Endothelial cell of umbilical vein (primary cell): ENCODE data around the gene BTBD2. TPM values are rescaled to one million over a fixed set of nuclear protein-coding genes. Genes with fewer than 3 reads are reported as not detected.

Experiments used
- BruUV-seq: library from RNA; stranded (reverse); fragments of 400-500 nt; replicated peaks from 2 replicates; lab custom pipeline; 2021; lab: Mats Ljungman, UMichigan
- CTCF ChIA-PET: fragments of 300-600, 350-600 bp; sonication (Branson Sonifier 250); formaldehyde crosslinking; loops from one replicate; lab custom pipeline; 2021; ENCODE audit warnings: antibody characterized with exemption, inconsistent platforms; lab: Charles Lee
- POLR2A ChIA-PET: fragments of 300-600, 350-600 bp; sonication (Branson Sonifier 250); formaldehyde crosslinking; loops from one replicate; lab custom pipeline; 2021; ENCODE audit warnings: antibody characterized with exemption, inconsistent platforms; lab: Charles Lee
- DNase-seq: peaks from one replicate; pipeline ENCODE4 v3.0.0-alpha.2; 2011; ENCODE audit warnings: low read depth, low spot score
- FAIRE-seq: peaks from 2 replicates; lab custom pipeline; 2011; peaks lifted over from hg19 to GRCh38; lab: Jason Lieb, UNC
- H2AFZ ChIP-seq: 2 replicates; pipeline ENCODE4 v1.6.0; 2012; ENCODE audit warnings: low read depth, low read length, control low read depth, inconsistent platforms
- H3K27ac ChIP-seq: 2 replicates; pipeline ENCODE4 v1.5.1; 2011; ENCODE audit warnings: low read depth, mild to moderate bottlenecking, control low read depth, low read length, moderate library complexity; ENCODE audit not compliant: insufficient read depth
- H3K27me3 ChIP-seq, 2 experiments: 2 replicates each; pipeline versions ENCODE4 v1.6.0 to v1.6.1; 2011; ENCODE audit warnings: low read length in 2 of 2, mixed read lengths in 1 of 2; ENCODE audit not compliant: control insufficient read depth in 2 of 2, insufficient read depth in 2 of 2
- H3K36me3 ChIP-seq, 2 experiments: 2 replicates in 1 of 2; 3 replicates in 1 of 2; pipeline ENCODE4 v1.5.1; 2011; ENCODE audit warnings: low read length in 2 of 2, mild to moderate bottlenecking in 1 of 2, moderate library complexity in 1 of 2; ENCODE audit not compliant: control insufficient read depth in 2 of 2, insufficient read depth in 2 of 2; ENCODE audit errors: extremely low read depth in 1 of 2
- H3K4me1 ChIP-seq: 3 replicates; pipeline ENCODE4 v1.5.1; 2011; ENCODE audit warnings: mild to moderate bottlenecking, low read length; ENCODE audit not compliant: control insufficient read depth, insufficient read depth; ENCODE audit errors: extremely low read depth
- H3K4me2 ChIP-seq: 2 replicates; pipeline ENCODE4 v1.6.1; 2011; ENCODE audit warnings: low read length, control low read depth, mixed read lengths; ENCODE audit not compliant: insufficient read depth
- H3K4me3 ChIP-seq, 3 experiments: fragments of 200-600 bp in 1 of 3; sonication (generic), shearing (Covaris generic) in 1 of 3; replicated peaks in 1 of 3; 2 replicates each; pipeline ENCODE4 v1.5.1; 2011 to 2016; ENCODE audit warnings: control low read depth in 3 of 3, low read length in 3 of 3, mild to moderate bottlenecking in 2 of 3, inconsistent platforms in 1 of 3, low read depth in 1 of 3, moderate library complexity in 1 of 3; ENCODE audit not compliant: insufficient read depth in 1 of 3
- H3K79me2 ChIP-seq: 2 replicates; pipeline ENCODE4 v1.6.0; 2012; ENCODE audit warnings: low read length, inconsistent platforms; ENCODE audit not compliant: control insufficient read depth, insufficient read depth
- H3K9ac ChIP-seq: replicated peaks from 2 replicates; pipeline ENCODE3; 2011; ENCODE audit warnings: low read length, control low read depth; ENCODE audit not compliant: insufficient read depth; ENCODE audit errors: extremely low read depth
- H3K9me1 ChIP-seq: replicated peaks from 3 replicates; pipeline ENCODE4 v1.6.0; 2011; ENCODE audit warnings: mild to moderate bottlenecking, low read length; ENCODE audit not compliant: control insufficient read depth, insufficient read depth; ENCODE audit errors: extremely low read depth
- H3K9me3 ChIP-seq: replicated peaks from 2 replicates; pipeline ENCODE4 v1.5.1; 2012; ENCODE audit warnings: low read length, inconsistent platforms; ENCODE audit not compliant: control insufficient read depth, insufficient read depth
- H4K20me1 ChIP-seq: replicated peaks from 2 replicates; pipeline ENCODE3; 2011; ENCODE audit warnings: mild to moderate bottlenecking, low read length; ENCODE audit not compliant: control insufficient read depth, insufficient read depth; ENCODE audit errors: extremely low read depth
- CTCF ChIP-seq, 2 donors: IDR thresholded peaks; 1 replicate in 1 of 2; 2 replicates in 1 of 2; pipeline ENCODE4 v1.5.1; 2011; ENCODE audit warnings: low read length in 2 of 2, mild to moderate bottlenecking in 2 of 2, moderate library complexity in 2 of 2, control low read depth in 1 of 2, inconsistent platforms in 1 of 2, low read depth in 1 of 2; ENCODE audit not compliant: insufficient read depth in 1 of 2; ENCODE audit errors: extremely low read depth in 1 of 2
- EZH2 ChIP-seq: IDR thresholded peaks from 2 replicates; pipeline ENCODE4 v1.6.1; 2012; ENCODE audit warnings: borderline replicate concordance, low read depth, mild to moderate bottlenecking, moderate library complexity, low read length, inconsistent platforms; ENCODE audit not compliant: severe bottlenecking
- FOS ChIP-seq: IDR thresholded peaks from 2 replicates; pipeline ENCODE4 v1.6.1; 2011; ENCODE audit warnings: mild to moderate bottlenecking, low read length, moderate library complexity, borderline replicate concordance; ENCODE audit not compliant: insufficient read depth
- GATA2 ChIP-seq: IDR thresholded peaks from 2 replicates; pipeline ENCODE4 v1.7.0; 2011; ENCODE audit warnings: low read depth, mild to moderate bottlenecking, moderate library complexity, mixed read lengths, low read length; ENCODE audit not compliant: insufficient read length, insufficient read depth
- JUN ChIP-seq: IDR thresholded peaks from 2 replicates; pipeline ENCODE4 v1.6.1; 2011; ENCODE audit warnings: borderline replicate concordance, low read depth; ENCODE audit not compliant: insufficient read length, insufficient read depth
- MAX ChIP-seq: IDR thresholded peaks from 2 replicates; pipeline ENCODE4 v1.6.1; 2011; ENCODE audit not compliant: insufficient read depth, insufficient read length
- MYC ChIP-seq: IDR thresholded peaks from one replicate; pipeline ENCODE4 v1.6.1; 2011; ENCODE audit warnings: mild to moderate bottlenecking, low read depth, low read length
- POLR2A ChIP-seq: IDR thresholded peaks from 2 replicates; pipeline ENCODE4 v1.6.1; 2012; ENCODE audit warnings: low read depth, mild to moderate bottlenecking, control low read depth, low read length
- POLR2AphosphoS5 ChIP-seq: IDR thresholded peaks from 2 replicates; pipeline ENCODE4 v1.6.1; 2012; ENCODE audit warnings: low read depth, mild to moderate bottlenecking, control low read depth, low read length, moderate library complexity; ENCODE audit not compliant: insufficient read depth
- dilution Hi-C: fragments of 300-500 bp; cut with MboI; formaldehyde crosslinking; loops from one replicate; pipeline ENCODE4 v1.15.0; 2019; ENCODE audit warnings: low sequenced_read_pairs; ENCODE audit not compliant: extremely low pct_ligation_motif_present
- intact Hi-C: fragments of 100-400 bp; cut with micrococcal nuclease; formaldehyde crosslinking; loops from one replicate; pipeline ENCODE4 v1.10.0; 2022
- polyA plus RNA-seq, 4 experiments: library from polyadenylated mRNA; depleted of rRNA in 3 of 4; stranded (reverse) in 3 of 4; unstranded in 1 of 4; fragments of >200 nt; gene quantifications; 2 replicates each; pipeline versions ENCODE4 v1.2.1 to v1.2.3, GENCODE V29; 2011 to 2012; ENCODE audit warnings: missing spikeins in 1 of 4
- total RNA-seq: library from RNA; stranded (reverse); gene quantifications from 2 replicates; pipeline ENCODE4 v1.2.3, GENCODE V29; 2021

The BTBD2 gene
- total and polyA plus RNA-seq, 2 donors (not counting 3 experiments of a cell fraction or from before 2014, with no cell fraction given): 59.2 to 78.2 TPM

GRCh38 chr19:2050349-2050990, 35.0 kb upstream of the BTBD2 start:
- H3K27ac ChIP-seq: no peak overlapping the region

GRCh38 chr19:2049741-2050348, 34.3 kb upstream of the BTBD2 start:
- peak overlapping the region; percentile 82 for H3K4me2 ChIP-seq
- peak overlapping the region; percentile 81 to 95 (median 81) for H3K4me3 ChIP-seq
- H3K79me2 ChIP-seq: peaks cover 45% of the 10 kb centered on the region
- ChIA-PET POLR2A (no interaction called here), CTCF (interaction anchor here (0.9 to 2.6 kb wide), 3 partner anchors 9 to 30 kb away, joined by 3 to 11 read pairs (median 4); no protein-coding TSS in a partner anchor)
- no peak overlapping the region for H3K27ac ChIP-seq
- intact Hi-C loops: no loop called here
- peaks cover 29% of the 10 kb centered on the region for H3K4me1 ChIP-seq
- FAIRE-seq (peak; percentile 67), DNase-seq (peak; percentile 56)
- H3K9ac ChIP-seq: peak overlapping the region; percentile 67
- H3K27me3 ChIP-seq: no peaks in the 10 kb centered on the region
- no peaks in the 10 kb centered on the region for H3K9me3 ChIP-seq
- peaks cover 4 to 11% of the 10 kb centered on the region in 2 experiments for H3K36me3 ChIP-seq
- no peaks in the 10 kb centered on the region for H3K9me1 ChIP-seq
- no TSS peak for BruUV-seq
- H4K20me1 ChIP-seq: no peaks in the 10 kb centered on the region
- no peak for TF ChIP-seq POLR2A
- no peak for TF ChIP-seq CTCF (IDR thresholded peaks at IDR 0.05; ENCODE audit: extremely low read depth in 1 of 2, insufficient read depth in 1 of 2, low read depth in 1 of 2, low read length in 2 of 2)
- TF ChIP-seq JUN: no peak
- TF ChIP-seq GATA2: no peak
- TF ChIP-seq FOS: no peak
- TF ChIP-seq EZH2: no peak
- no peak for TF ChIP-seq MYC
- no peak for TF ChIP-seq MAX
- no peak for TF ChIP-seq POLR2AphosphoS5
- no peak overlapping the region for H2AFZ ChIP-seq
- dilution Hi-C loops: no loop called here

More at GRCh38 chr19:2050349-2050990, 35.0 kb upstream of the BTBD2 start:
- dilution Hi-C loops (no loop called here), intact Hi-C loops (no loop called here)
- CTCF ChIA-PET: interaction anchor here (1.9 kb wide), 1 partner anchor 10 kb away, joined by 4 read pairs; no protein-coding TSS in a partner anchor
- FAIRE-seq: peak; percentile 55
- H2AFZ ChIP-seq: no peak overlapping the region
- POLR2A ChIA-PET: no interaction called here
- H3K27me3 ChIP-seq: no peaks in the 10 kb centered on the region
- H3K79me2 ChIP-seq: peaks cover 45% of the 10 kb centered on the region
- TF ChIP-seq JUN (no peak), POLR2AphosphoS5 (no peak), GATA2 (no peak), MAX (no peak), FOS (no peak), MYC (no peak), POLR2A (no peak)
- no peaks in the 10 kb centered on the region for H4K20me1 ChIP-seq
- H3K9me1 ChIP-seq: no peaks in the 10 kb centered on the region
- H3K4me3 ChIP-seq: peak overlapping the region; percentile 81 to 95 (median 81)
- no peak for DNase-seq
- H3K9ac ChIP-seq: peak overlapping the region; percentile 67
- no peaks in the 10 kb centered on the region for H3K9me3 ChIP-seq
- BruUV-seq: TSS peak; percentile 22
- H3K36me3 ChIP-seq: peaks cover 4 to 6% of the 10 kb centered on the region in 2 experiments
- peak overlapping the region; percentile 82 for H3K4me2 ChIP-seq
- peaks cover 29% of the 10 kb centered on the region for H3K4me1 ChIP-seq
